Medulla oblongata (tissue), 1 donor: ENCODE results near the gene SLX4.
A peak's percentile ranks its signal among the peaks of the same experiment; 100 is the strongest.

Source experiments
- DNase-seq: peaks from one replicate; pipeline ENCODE4 v3.0.0-alpha.2; 2015; ENCODE audit errors: extremely low spot score

The SLX4 gene

GRCh38 chr16:3553138-3553923, 58.1 kb downstream of the SLX4 start:
- no peak for DNase-seq

DNA sequence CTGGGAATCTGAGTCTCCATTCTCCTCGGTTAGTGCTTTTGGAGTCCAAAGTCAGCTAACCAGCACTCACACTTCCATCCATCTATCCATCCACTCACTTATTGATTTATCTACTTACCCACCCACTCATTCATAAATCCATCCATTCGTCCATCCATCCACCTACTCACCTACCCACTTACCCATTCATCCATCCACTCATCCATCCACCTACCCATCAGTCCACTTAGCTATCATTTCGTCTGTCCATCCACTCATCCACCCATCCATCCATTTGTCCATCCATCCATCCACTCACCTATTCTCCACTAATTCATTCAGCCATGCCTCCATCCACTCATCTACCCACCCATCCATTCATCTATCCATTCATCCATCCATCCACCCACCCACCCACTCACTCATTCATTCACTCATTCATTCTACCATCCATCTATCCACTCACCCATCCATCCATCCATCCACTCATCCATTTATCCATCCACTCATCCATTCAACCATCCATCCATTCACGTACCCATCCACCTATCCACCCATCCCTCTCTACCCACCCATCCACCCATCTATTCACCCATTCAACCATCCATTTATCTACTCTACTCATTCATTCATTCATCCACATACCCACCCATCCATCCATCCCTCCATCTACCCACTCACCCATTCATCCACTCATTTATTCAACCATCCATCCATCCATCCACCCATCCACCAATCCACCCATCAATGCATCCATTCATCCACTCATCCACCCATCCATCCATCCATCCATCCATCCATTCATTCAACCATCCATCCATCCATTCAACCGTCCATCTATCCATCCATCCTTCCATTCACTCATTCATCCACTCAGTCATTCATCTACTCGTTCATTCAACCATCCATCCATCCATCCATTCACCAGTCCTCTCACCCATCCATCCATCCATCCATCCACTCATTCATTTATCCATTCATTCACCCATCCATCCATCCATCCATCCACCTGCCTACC, 60.3 kb downstream of the SLX4 start:
- DNase-seq: no peak

DNA sequence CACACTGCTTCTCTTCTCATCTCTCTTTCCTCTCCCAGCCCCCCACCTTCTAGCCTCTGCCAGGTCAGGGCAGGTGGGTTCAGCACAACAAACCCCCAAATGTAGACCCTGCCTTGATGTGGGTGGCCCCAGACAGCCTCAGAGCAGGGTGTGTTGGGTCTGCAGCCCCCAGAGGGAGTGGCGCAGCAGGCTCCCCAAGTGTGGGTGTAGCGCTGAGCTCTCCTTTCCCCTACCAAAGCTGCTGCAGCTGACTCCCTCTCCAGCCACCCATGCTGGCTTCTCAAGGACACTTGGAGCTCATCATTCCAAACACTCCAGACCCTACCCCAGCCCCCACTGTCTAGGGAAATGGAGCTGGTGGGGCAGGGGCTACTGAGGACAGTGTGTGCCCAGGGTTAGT, 61.5 kb downstream of the SLX4 start:
- no peak for DNase-seq

- no peak for DNase-seq
Observed at GRCh38 chr16:3548859-3549258, 62.5 kb downstream of the SLX4 start.

DNA sequence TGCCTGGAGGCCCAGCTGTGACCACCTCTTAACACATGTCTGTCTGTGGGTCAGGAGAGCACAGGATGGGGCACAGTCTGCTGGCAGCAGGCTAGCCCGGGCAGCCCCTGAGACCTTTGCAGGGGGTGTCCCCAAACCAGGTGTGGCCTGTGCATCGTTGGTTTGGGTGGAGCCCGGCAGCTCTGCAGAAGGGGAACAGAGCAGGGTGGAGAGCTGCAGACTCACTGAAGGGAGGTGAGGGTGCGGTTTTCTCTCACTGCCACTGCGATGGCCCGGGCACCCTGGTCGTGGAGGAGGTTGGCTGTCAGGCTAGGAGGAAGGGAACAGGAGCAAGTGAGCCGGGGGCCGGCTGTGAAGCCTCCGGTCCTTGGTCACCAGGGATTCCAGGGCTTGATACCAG, 63.0 kb downstream of the SLX4 start:
- no peak for DNase-seq

DNA sequence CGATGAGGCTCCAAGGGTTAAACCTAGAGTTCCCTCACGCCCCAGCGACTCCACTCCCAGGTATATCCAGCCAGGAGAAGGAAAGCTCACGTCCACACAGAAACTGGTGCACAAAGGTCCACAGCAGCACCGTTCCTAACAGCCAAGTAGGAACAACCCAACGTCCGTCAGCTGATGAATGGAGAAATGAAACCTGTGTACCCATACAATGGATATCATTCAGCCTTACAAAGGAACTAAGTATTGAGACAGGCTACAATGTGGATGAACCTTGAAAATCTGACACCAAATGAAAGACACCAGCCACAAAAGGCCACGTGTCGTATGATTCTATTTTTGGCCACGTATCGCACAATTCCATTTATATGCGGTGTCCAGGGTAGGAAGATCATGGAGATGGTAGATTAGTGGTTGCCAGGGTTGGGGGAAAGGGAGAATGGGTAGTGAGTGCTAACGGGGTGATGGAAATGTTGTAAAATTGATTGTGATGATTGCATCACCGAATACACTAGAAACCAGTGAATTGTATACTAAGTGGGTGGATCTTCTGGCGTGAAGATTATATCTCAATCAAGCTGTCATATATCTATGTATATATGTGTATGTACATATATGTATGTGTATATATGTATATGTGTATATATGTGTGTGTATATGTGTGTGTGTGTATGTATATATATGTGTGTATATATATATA, 64.3 kb downstream of the SLX4 start:
- peak; percentile 33 for DNase-seq

- no peak for DNase-seq
Observed at GRCh38 chr16:3542601-3543373, 68.6 kb downstream of the SLX4 start.

DNA sequence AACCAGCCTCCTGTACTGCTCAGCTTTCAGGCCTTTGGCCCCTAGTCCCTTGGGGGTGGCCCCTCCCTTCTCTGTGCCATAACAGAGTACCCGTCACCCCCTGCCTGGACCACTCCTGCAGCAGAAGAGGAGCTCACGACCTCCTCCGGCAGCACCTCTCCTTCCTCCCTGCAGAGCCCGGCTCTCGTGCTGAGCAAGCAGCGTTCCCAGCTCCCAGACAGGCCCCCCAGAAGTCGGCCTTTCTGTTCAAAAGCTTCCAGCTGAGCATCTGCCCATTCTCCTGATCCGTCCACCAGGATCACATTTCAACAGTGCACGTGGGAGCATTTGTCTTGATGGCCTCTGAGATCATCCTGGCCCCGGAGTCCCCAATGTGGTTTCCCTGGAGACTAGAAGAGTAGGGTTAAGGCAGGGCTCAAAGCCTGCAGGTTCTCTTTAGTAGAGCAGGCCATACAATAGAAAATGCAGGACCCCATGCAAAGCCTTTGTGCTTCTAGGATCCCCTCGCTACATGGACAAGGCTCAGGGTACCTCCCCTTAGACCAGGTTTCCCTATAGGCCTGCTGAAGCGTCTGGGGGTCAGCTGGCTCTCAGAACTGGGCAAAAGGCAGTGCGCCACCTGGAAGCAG, 69.8 kb downstream of the SLX4 start:
- DNase-seq: no peak

- DNase-seq: no peak
Observed at GRCh38 chr16:3538222-3538621, 73.2 kb downstream of the SLX4 start.

DNA sequence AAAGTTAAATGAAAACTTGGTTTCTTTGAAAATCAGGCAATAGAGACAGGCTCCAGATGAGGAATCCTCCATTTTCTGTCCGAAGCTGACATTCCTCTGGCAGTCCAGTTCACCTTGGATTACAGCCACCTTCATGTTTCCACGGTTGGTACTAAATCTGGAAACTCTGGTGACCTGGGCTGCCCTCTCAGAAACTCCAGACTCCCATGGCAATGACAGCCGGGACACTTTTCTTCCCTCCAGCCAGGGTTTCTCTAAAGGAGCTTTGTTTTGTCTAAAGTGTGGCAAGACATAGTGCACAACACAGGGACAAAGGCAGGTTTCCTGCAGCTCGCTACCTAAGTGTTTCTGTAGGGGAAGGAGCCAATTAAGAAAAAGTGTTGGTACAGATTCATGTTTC, 74.6 kb downstream of the SLX4 start:
- DNase-seq: peak; percentile 53

DNA sequence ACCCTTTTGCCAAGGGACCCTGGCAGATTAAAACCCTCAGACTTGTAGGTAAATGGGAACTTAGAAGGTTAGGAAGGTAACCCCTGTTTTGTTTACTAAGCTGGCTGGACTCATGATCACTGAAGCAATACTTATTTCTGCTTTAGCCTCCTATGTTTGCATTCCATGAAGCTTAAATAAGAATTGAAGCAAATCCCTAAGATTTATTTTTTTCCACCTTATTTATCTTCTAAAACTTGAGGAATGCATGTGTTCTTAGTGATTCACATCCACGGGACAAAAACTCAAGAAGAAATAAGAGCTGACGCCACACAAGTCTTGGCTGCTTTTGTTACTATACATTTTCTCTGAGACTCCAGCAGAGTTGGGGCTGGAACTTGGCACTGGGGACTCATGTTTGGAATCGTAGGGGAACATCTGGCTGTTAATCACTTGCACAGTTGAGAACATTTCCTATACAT, 75.1 kb downstream of the SLX4 start:
- DNase-seq: no peak

- no peak for DNase-seq
Observed at GRCh38 chr16:3534126-3534525, 77.3 kb downstream of the SLX4 start.

DNA sequence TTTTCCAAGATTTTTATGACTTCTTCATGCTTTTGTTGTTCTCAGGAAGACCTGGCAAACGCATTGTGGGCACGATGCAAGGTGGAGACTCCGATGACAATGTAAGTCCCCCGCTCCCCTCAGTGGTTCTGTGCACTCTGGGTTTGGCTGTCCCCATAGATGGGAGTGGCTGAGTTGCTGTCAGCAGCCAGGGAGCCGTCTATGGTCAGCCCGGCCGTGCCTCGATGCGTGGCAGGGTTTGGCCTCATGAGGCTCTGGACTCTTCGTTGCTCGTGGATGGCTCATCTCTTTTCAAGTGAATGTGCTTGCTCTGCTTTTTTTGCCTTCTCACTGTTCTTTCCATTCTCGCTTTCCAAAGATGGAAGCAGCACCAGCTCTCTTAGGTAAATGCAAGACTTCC, 78.7 kb downstream of the SLX4 start:
- no peak for DNase-seq
